Measurements from ENCODE around the gene CMC1. TPM values are rescaled to one million over a fixed set of nuclear protein-coding genes. Genes with fewer than 3 reads are reported as not detected.
A peak's percentile ranks its signal among the peaks of the same experiment; 100 is the strongest.

The CMC1 gene
- polyA plus RNA-seq, 1 donor from 2014 or later: 22.5 TPM

- H3K4me3 Mint-ChIP-seq: no peak overlapping the region
- no peaks in the 10 kb centered on the region for H3K4me1 Mint-ChIP-seq
- H3K9me3 Mint-ChIP-seq: no peaks in the 10 kb centered on the region
- no peaks in the 10 kb centered on the region for H3K27me3 Mint-ChIP-seq
- no peak overlapping the region for H3K27ac Mint-ChIP-seq
- no peaks in the 10 kb centered on the region for H3K36me3 Mint-ChIP-seq
Observed at GRCh38 chr3:28228623-28229022, 12.8 kb upstream of the CMC1 start.

- no peak overlapping the region for H3K4me3 Mint-ChIP-seq
- no peaks in the 10 kb centered on the region for H3K9me3 Mint-ChIP-seq
- peaks cover 1% of the 10 kb centered on the region for H3K27me3 Mint-ChIP-seq
- H3K4me1 Mint-ChIP-seq: peaks cover 0 to under 1% (median 0%) of the 10 kb centered on the region in 3 donors
- H3K36me3 Mint-ChIP-seq: no peaks in the 10 kb centered on the region
- H3K27ac Mint-ChIP-seq: no peak overlapping the region
Observed at GRCh38 chr3:28232659-28233058, 8.8 kb upstream of the CMC1 start.

- Mint-ChIP-seq H3K27ac (no peak overlapping the region), H3K36me3 (no peaks in the 10 kb centered on the region), H3K9me3 (no peaks in the 10 kb centered on the region), H3K4me1 (peaks cover 0 to 3% (median 2%) of the 10 kb centered on the region in 3 donors), H3K27me3 (peaks cover 1% of the 10 kb centered on the region), H3K4me3 (no peak overlapping the region)
Observed at GRCh38 chr3:28234454-28234853, 7.0 kb upstream of the CMC1 start.

GRCh38 chr3:28239108-28239507, 2.3 kb upstream of the CMC1 start:
- H3K4me3 Mint-ChIP-seq: peak overlapping the region in 1 of 4 donors; percentile 49
- peaks cover 0 to 1% (median 0%) of the 10 kb centered on the region in 3 donors for H3K9me3 Mint-ChIP-seq
- no peaks in the 10 kb centered on the region for H3K36me3 Mint-ChIP-seq
- H3K27ac Mint-ChIP-seq: no peak overlapping the region
- H3K27me3 Mint-ChIP-seq: peaks cover 1% of the 10 kb centered on the region
- peaks cover 19 to 34% (median 24%) of the 10 kb centered on the region in 3 donors for H3K4me1 Mint-ChIP-seq

- Mint-ChIP-seq H3K27ac (no peak overlapping the region), H3K4me3 (peak overlapping the region; percentile 94 to 99 (median 98)), H3K4me1 (peaks cover 22 to 40% (median 31%) of the 10 kb centered on the region in 3 donors), H3K9me3 (peaks cover 0 to 1% (median 0%) of the 10 kb centered on the region in 3 donors), H3K36me3 (no peaks in the 10 kb centered on the region), H3K27me3 (peaks cover under 1% of the 10 kb centered on the region)
Observed at GRCh38 chr3:28240441-28240840, 978 bp upstream of the CMC1 start.

GRCh38 chr3:28242519-28242918, 1.1 kb downstream of the CMC1 start:
- H3K4me1 Mint-ChIP-seq: peaks cover 29 to 50% (median 39%) of the 10 kb centered on the region in 3 donors
- peak overlapping the region in 2 of 3 donors; percentile 24 to 95 for H3K27ac Mint-ChIP-seq
- H3K27me3 Mint-ChIP-seq: no peaks in the 10 kb centered on the region
- peak overlapping the region; percentile 61 to 99 (median 96) for H3K4me3 Mint-ChIP-seq
- peaks cover 0 to 1% (median 0%) of the 10 kb centered on the region in 3 donors for H3K9me3 Mint-ChIP-seq
- no peaks in the 10 kb centered on the region for H3K36me3 Mint-ChIP-seq

- Mint-ChIP-seq H3K36me3 (no peaks in the 10 kb centered on the region), H3K9me3 (peaks cover 0 to 1% (median 0%) of the 10 kb centered on the region in 3 donors), H3K27me3 (no peaks in the 10 kb centered on the region), H3K4me3 (peak overlapping the region; percentile 16 to 77 (median 54)), H3K4me1 (peaks cover 33 to 48% (median 44%) of the 10 kb centered on the region in 3 donors), H3K27ac (peak overlapping the region in 1 of 3 donors; percentile 7)
Observed at GRCh38 chr3:28243424-28244106, 2.1 kb downstream of the CMC1 start.

GRCh38 chr3:28244491-28244890, 3.1 kb downstream of the CMC1 start:
- Mint-ChIP-seq H3K4me1 (peaks cover 30 to 50% (median 48%) of the 10 kb centered on the region in 3 donors), H3K27me3 (no peaks in the 10 kb centered on the region), H3K4me3 (peak overlapping the region in 1 of 4 donors; percentile 37), H3K9me3 (peaks cover 0 to 1% (median 0%) of the 10 kb centered on the region in 3 donors), H3K36me3 (no peaks in the 10 kb centered on the region), H3K27ac (peak overlapping the region in 1 of 3 donors; percentile 7)

GRCh38 chr3:28247286-28247685, 5.9 kb downstream of the CMC1 start:
- H3K4me3 Mint-ChIP-seq: peak overlapping the region in 1 of 4 donors; percentile 20
- no peaks in the 10 kb centered on the region for H3K9me3 Mint-ChIP-seq
- peaks cover 31 to 48% (median 42%) of the 10 kb centered on the region in 3 donors for H3K4me1 Mint-ChIP-seq
- no peaks in the 10 kb centered on the region for H3K27me3 Mint-ChIP-seq
- no peak overlapping the region for H3K27ac Mint-ChIP-seq
- H3K36me3 Mint-ChIP-seq: peaks cover 2% of the 10 kb centered on the region

GRCh38 chr3:28250999-28251398, 9.6 kb downstream of the CMC1 start:
- H3K4me3 Mint-ChIP-seq: no peak overlapping the region
- no peaks in the 10 kb centered on the region for H3K9me3 Mint-ChIP-seq
- H3K27me3 Mint-ChIP-seq: no peaks in the 10 kb centered on the region
- peaks cover 26 to 39% (median 26%) of the 10 kb centered on the region in 3 donors for H3K4me1 Mint-ChIP-seq
- no peak overlapping the region for H3K27ac Mint-ChIP-seq
- peaks cover 3% of the 10 kb centered on the region for H3K36me3 Mint-ChIP-seq

- Mint-ChIP-seq H3K27me3 (no peaks in the 10 kb centered on the region), H3K4me3 (no peak overlapping the region), H3K4me1 (peaks cover 23 to 33% (median 28%) of the 10 kb centered on the region in 3 donors), H3K27ac (no peak overlapping the region), H3K9me3 (no peaks in the 10 kb centered on the region), H3K36me3 (peaks cover 3% of the 10 kb centered on the region)
Observed at GRCh38 chr3:28252001-28252431, 10.6 kb downstream of the CMC1 start.

- Mint-ChIP-seq H3K4me3 (no peak overlapping the region), H3K9me3 (no peaks in the 10 kb centered on the region), H3K4me1 (peaks cover 17 to 30% (median 21%) of the 10 kb centered on the region in 3 donors), H3K27ac (no peak overlapping the region), H3K27me3 (no peaks in the 10 kb centered on the region), H3K36me3 (peaks cover 3% of the 10 kb centered on the region)
Observed at GRCh38 chr3:28253040-28253715, 11.8 kb downstream of the CMC1 start.

- H3K4me1 Mint-ChIP-seq: peaks cover 0 to 4% (median 3%) of the 10 kb centered on the region in 3 donors
- H3K36me3 Mint-ChIP-seq: peaks cover 4% of the 10 kb centered on the region
- H3K27me3 Mint-ChIP-seq: no peaks in the 10 kb centered on the region
- H3K27ac Mint-ChIP-seq: no peak overlapping the region
- no peak overlapping the region for H3K4me3 Mint-ChIP-seq
- H3K9me3 Mint-ChIP-seq: no peaks in the 10 kb centered on the region
Observed at GRCh38 chr3:28262001-28262400, 20.6 kb downstream of the CMC1 start.

- Mint-ChIP-seq H3K36me3 (peaks cover 8% of the 10 kb centered on the region), H3K4me3 (no peak overlapping the region), H3K4me1 (peaks cover 0 to 2% (median under 1%) of the 10 kb centered on the region in 3 donors), H3K9me3 (no peaks in the 10 kb centered on the region), H3K27ac (no peak overlapping the region), H3K27me3 (no peaks in the 10 kb centered on the region)
Observed at GRCh38 chr3:28265641-28266040, 24.2 kb downstream of the CMC1 start.

Measured in IgD-negative memory B cell (primary cell).